Measurements from ENCODE around the gene NT5C2. TPM values are rescaled to one million over a fixed set of nuclear protein-coding genes. Genes with fewer than 3 reads are reported as not detected.
A peak's percentile ranks its signal among the peaks of the same experiment; 100 is the strongest.
"Not testable (repeated sequence)": the region's sequence is repeated elsewhere in the genome, so short reads cannot be mapped to it uniquely, and the experiment has no call there.

Gene NT5C2
- total and polyA plus RNA-seq, 2 of the 8 experiments (the other 6 are each of a cell fraction or from before 2014, with no cell fraction given) = 35.2 to 106 TPM

DNA sequence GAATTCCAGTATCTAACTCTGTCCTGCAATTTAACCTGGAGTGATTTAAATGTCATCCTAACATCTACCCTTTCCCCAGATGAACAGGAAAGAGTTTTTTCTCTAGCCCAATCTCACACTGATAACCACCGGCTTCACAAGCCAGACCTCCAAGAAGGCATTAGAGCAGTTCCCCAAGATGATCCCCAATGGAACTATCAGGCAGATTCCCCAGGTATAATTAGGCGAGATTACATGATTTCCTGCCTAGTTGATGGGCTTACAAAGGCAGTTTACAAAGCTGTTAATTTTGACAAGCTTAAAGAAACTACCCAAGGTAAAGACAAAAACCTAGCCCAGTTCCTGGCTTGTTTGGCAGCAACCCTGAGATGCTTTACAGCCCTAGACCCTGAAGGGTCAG is 14.1 kb upstream of the NT5C2 start (continued):
- TF ChIP-seq PHF8 (conservative IDR thresholded peaks at IDR 0.05; ENCODE audit: low read depth, low read length) (no peak), EZH2 (IDR thresholded peaks at IDR 0.05; ENCODE audit: low read depth, low read length, severe bottlenecking) (no peak), BACH1 (IDR thresholded peaks at IDR 0.05; ENCODE audit: low read length) (no peak)
- TF ChIP-seq, protein P1, sequence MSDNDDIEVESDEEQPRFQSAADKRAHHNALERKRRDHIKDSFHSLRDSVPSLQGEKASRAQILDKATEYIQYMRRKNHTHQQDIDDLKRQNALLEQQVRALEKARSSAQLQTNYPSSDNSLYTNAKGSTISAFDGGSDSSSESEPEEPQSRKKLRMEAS (IDR thresholded peaks at IDR 0.05) = no peak

DNA sequence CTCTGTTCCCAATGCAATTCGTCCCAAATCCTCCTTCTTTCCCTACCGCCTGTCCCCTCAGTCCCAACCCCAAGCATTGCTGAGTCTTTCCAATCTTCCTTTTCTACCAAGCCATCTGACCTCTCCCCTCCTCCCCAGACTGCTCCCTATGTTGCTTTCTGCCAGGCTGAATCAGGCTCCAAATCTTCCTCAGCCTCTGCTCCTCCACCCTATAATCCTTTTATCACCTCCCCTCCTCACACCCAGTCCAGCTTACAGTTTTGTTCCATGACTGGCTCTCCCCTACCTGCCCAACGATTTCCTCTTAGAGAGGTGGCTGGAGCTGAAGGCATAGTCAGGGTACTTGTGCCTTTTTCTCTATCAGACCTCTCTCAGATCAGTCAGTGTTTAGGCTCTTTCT is 13.6 kb upstream of the NT5C2 start:
- FAIRE-seq; H3K23me2 ChIP-seq (ENCODE audit: low read depth, low read length); H3K27ac ChIP-seq (ENCODE audit: low read depth, low read length); DNase-seq (ENCODE audit: low read depth in 1 of 2, low spot score in 2 of 2); H3K56ac ChIP-seq (replicated peaks; ENCODE audit: insufficient read length, low read depth, low read length); H3K79me2 ChIP-seq (ENCODE audit: control insufficient read depth in 1 of 2, insufficient read depth in 2 of 2, low read length in 2 of 2); H2BK5ac ChIP-seq (ENCODE audit: low read depth, low read length); H3K27me3 ChIP-seq (replicated peaks in 1 of 4; ENCODE audit: control insufficient read depth in 3 of 4, extremely low read depth in 1 of 4, insufficient read depth in 3 of 4, low read length in 3 of 4); H3K14ac ChIP-seq (ENCODE audit: insufficient read length); H3K4ac ChIP-seq (replicated peaks; ENCODE audit: insufficient read length, low read depth, low read length); H3K18ac ChIP-seq (ENCODE audit: extremely low read depth, low read length); H3K36me3 ChIP-seq (ENCODE audit: control insufficient read depth in 2 of 4, insufficient read depth in 4 of 4, low read length in 3 of 4); H3K79me1 ChIP-seq (ENCODE audit: low read depth, low read length); H4K91ac ChIP-seq (replicated peaks; ENCODE audit: insufficient read length, low read length); H2BK120ac ChIP-seq (replicated peaks; ENCODE audit: low read depth, low read length); H3K9me3 ChIP-seq (ENCODE audit: insufficient read depth in 2 of 2, low read depth in 1 of 2, low read length in 1 of 2); H3K23ac ChIP-seq (ENCODE audit: insufficient read length); CTCF ChIA-PET (ENCODE audit: partially characterized antibody); H4K5ac ChIP-seq (ENCODE audit: insufficient read length, low read depth, low read length); H2AFZ ChIP-seq (ENCODE audit: low read length); H4K8ac ChIP-seq (ENCODE audit: extremely low read depth, insufficient read depth, low read length); H2BK15ac ChIP-seq (ENCODE audit: low read length); H4K20me1 ChIP-seq (replicated peaks in 1 of 2; ENCODE audit: control insufficient read depth in 1 of 2, insufficient read depth in 2 of 2, low read length in 2 of 2); H3K4me3 ChIP-seq (ENCODE audit: extremely low read depth in 1 of 4, insufficient read depth in 2 of 4, low read depth in 3 of 4, low read length in 4 of 4); H3K9ac ChIP-seq (replicated peaks in 1 of 4; ENCODE audit: extremely low read depth in 1 of 4, low read depth in 3 of 4, low read length in 3 of 4); H3K4me2 ChIP-seq (ENCODE audit: insufficient read depth in 1 of 2, low read depth in 2 of 2, low read length in 2 of 2): not testable (repeated sequence)
- Histone ChIP-seq H2BK20ac (ENCODE audit: low read length) (peak overlapping the region; percentile 95; the same call in 1 of the 2 replicates), H2BK12ac (ENCODE audit: low read depth, low read length) (peak overlapping the region; percentile 100), H3K4me1 (replicated peaks in 1 of 4; ENCODE audit: control insufficient read depth in 3 of 4, insufficient read depth in 4 of 4, low read length in 3 of 4) (peaks cover 3 to 14% (median 8%) of the 10 kb centered on the region in 4 experiments; a peak in 5 of 7 replicates), H2AK5ac (ENCODE audit: low read depth, low read length) (0 out of 2 replicates have a peak overlapping the region, but pooled peaks have one; percentile 39)
- 84% methylated on average over 3 of the region's 3 CpGs; no CpG with 5 or more reads in 1 of the 2 experiments for WGBS, 2 experiments (ENCODE audit: extremely low coverage in 1 of 2, insufficient coverage in 1 of 2, insufficient read length in 1 of 2, insufficient replicate concordance in 2 of 2, low coverage in 1 of 2, low lambda C conversion rate in 2 of 2, missing lambda C conversion rate in 1 of 2)
- POLR2A ChIA-PET (ENCODE audit: partially characterized antibody) = interaction anchor here (1.0 kb wide), 1 partner anchor 13 kb away, joined by 5 read pairs; the partner anchor contains the start of gene NT5C2
